Endodermal cell (in vitro differentiated cells): ENCODE measurements around the gene DCLK1. TPM values are rescaled to one million over a fixed set of nuclear protein-coding genes. Genes with fewer than 3 reads are reported as not detected.

ENCODE experiments used
- DNase-seq: peaks from one replicate; pipeline ENCODE4 v3.0.0-alpha.2; 2017
- H3K27ac ChIP-seq: 2 replicates; pipeline ENCODE4 v1.5.1; 2013; ENCODE audit warnings: mild to moderate bottlenecking, low read depth, low read length, moderate library complexity
- H3K27me3 ChIP-seq: 2 replicates; pipeline ENCODE4 v1.6.1; 2013; ENCODE audit warnings: mild to moderate bottlenecking, low read length, moderate library complexity; ENCODE audit not compliant: insufficient read depth, control insufficient read depth, poor library complexity, severe bottlenecking
- H3K36me3 ChIP-seq: 2 replicates; pipeline ENCODE4 v1.7.0; 2013; ENCODE audit warnings: mild to moderate bottlenecking, low read length, moderate library complexity; ENCODE audit not compliant: control insufficient read depth, insufficient read depth
- H3K4me1 ChIP-seq: one replicate; pipeline ENCODE4 v1.7.0; 2013; ENCODE audit warnings: low read length; ENCODE audit not compliant: control insufficient read depth, insufficient read depth
- H3K4me3 ChIP-seq: 2 replicates; pipeline ENCODE4 v1.5.1; 2013; ENCODE audit warnings: mild to moderate bottlenecking, low read length, moderate library complexity
- H3K9ac ChIP-seq: 2 replicates; pipeline ENCODE4 v1.6.1; 2013; ENCODE audit warnings: mild to moderate bottlenecking, low read length, moderate library complexity; ENCODE audit not compliant: poor library complexity, severe bottlenecking; ENCODE audit errors: extremely low read depth
- H3K9me3 ChIP-seq: 2 replicates; pipeline ENCODE4 v1.6.1; 2013; ENCODE audit warnings: mild to moderate bottlenecking, low read length, moderate library complexity; ENCODE audit not compliant: control insufficient read depth
- H3K27ac Mint-ChIP-seq: 2 replicates; pipeline ENCODE4 v1.8.0; 2020; ENCODE audit warnings: mixed read lengths
- H3K27me3 Mint-ChIP-seq: 2 replicates; pipeline ENCODE4 v1.8.0; 2021; ENCODE audit warnings: mild to moderate bottlenecking, mixed read lengths; ENCODE audit not compliant: insufficient read depth
- H3K36me3 Mint-ChIP-seq: 2 replicates; pipeline ENCODE4 v1.8.0; 2020; ENCODE audit warnings: low read depth, mixed read lengths
- H3K4me1 Mint-ChIP-seq: 2 replicates; pipeline ENCODE4 v1.8.0; 2020; ENCODE audit warnings: mixed read lengths
- H3K4me3 Mint-ChIP-seq: 2 replicates; pipeline ENCODE4 v1.8.0; 2020; ENCODE audit warnings: mild to moderate bottlenecking, moderate library complexity, mixed read lengths
- H3K9me3 Mint-ChIP-seq: 2 replicates; pipeline ENCODE4 v1.8.0; 2020; ENCODE audit warnings: mild to moderate bottlenecking, mixed read lengths
- CTCF ChIP-seq: fragments of 200-600 bp; sonication (generic); conservative IDR thresholded peaks from 2 replicates; pipeline ENCODE4 v1.5.0; 2021; ENCODE audit warnings: antibody characterized with exemption, mild to moderate bottlenecking
- WGBS, 2 experiments: methylation state at CpG; one replicate each; pipeline versions ENCODE4 v1.1.5 to v1.1.7; 2013; ENCODE audit warnings: missing lambda C conversion rate in 2 of 2, mixed read lengths in 1 of 2; ENCODE audit not compliant: insufficient coverage in 1 of 2, insufficient read length in 1 of 2; 5-methylcytosine and 5-hydroxymethylcytosine counted together
- total RNA-seq, 2 donors: library from RNA; stranded (reverse); fragmentation: NEBNext Ultra II Directional in 1 of 2; extraction: Animal tissue kit (Norgen Biotek cat#: 25700) in 1 of 2; gene quantifications; 2 replicates in 1 of 2; 3 replicates in 1 of 2; pipeline ENCODE4 v1.2.1, GENCODE V29; 2021

Gene DCLK1
- total RNA-seq, 2 donors from 2014 or later, result 3.0 to 32.8 TPM

- Histone ChIP-seq H3K9me3 (peaks cover 23% of the 10 kb centered on the region), H3K4me3 (no peak overlapping the region), H3K9ac (no peak overlapping the region), H3K36me3 (no peaks in the 10 kb centered on the region), H3K27ac (no peak overlapping the region), H3K4me1 (no peaks in the 10 kb centered on the region), H3K27me3 (no peaks in the 10 kb centered on the region)
- WGBS, 2 experiments, result 44 to 50% methylated on average over 2 of the region's 2 CpGs
- H3K9me3 Mint-ChIP-seq, result peaks cover 22% of the 10 kb centered on the region
- H3K4me3 Mint-ChIP-seq, result no peak overlapping the region
- DNase-seq, result no peak
- H3K27ac Mint-ChIP-seq, result no peak overlapping the region
- peaks cover 3% of the 10 kb centered on the region for H3K36me3 Mint-ChIP-seq
- no peak for TF ChIP-seq CTCF
- H3K27me3 Mint-ChIP-seq, result no peaks in the 10 kb centered on the region
- peaks cover 13% of the 10 kb centered on the region for H3K4me1 Mint-ChIP-seq
These were observed 394.3 kb downstream of the DCLK1 start for GRCh38 chr13:35736876-35737275.

GRCh38 chr13:35733827-35734226 lies 397.4 kb downstream of the DCLK1 start:
- no peak overlapping the region for H3K4me3 Mint-ChIP-seq
- no peak for TF ChIP-seq CTCF
- H3K36me3 Mint-ChIP-seq, result no peaks in the 10 kb centered on the region
- WGBS, 2 experiments, result 94 to 97% methylated on average over 3 to 4 of the region's 4 CpGs
- H3K4me3 ChIP-seq, result no peak overlapping the region
- no peak for DNase-seq
- H3K27me3 Mint-ChIP-seq, result no peaks in the 10 kb centered on the region
- no peak overlapping the region for H3K27ac Mint-ChIP-seq
- peaks cover 8% of the 10 kb centered on the region for H3K4me1 Mint-ChIP-seq
- H3K9me3 ChIP-seq, result no peaks in the 10 kb centered on the region
- no peaks in the 10 kb centered on the region for H3K27me3 ChIP-seq
- no peak overlapping the region for H3K27ac ChIP-seq
- H3K9me3 Mint-ChIP-seq, result peaks cover 2% of the 10 kb centered on the region
- H3K36me3 ChIP-seq, result no peaks in the 10 kb centered on the region
- no peak overlapping the region for H3K9ac ChIP-seq
- no peaks in the 10 kb centered on the region for H3K4me1 ChIP-seq

- Mint-ChIP-seq H3K9me3 (peaks cover 2% of the 10 kb centered on the region), H3K4me3 (no peak overlapping the region), H3K27ac (no peak overlapping the region), H3K4me1 (peaks cover 8% of the 10 kb centered on the region), H3K36me3 (no peaks in the 10 kb centered on the region), H3K27me3 (no peaks in the 10 kb centered on the region)
- Histone ChIP-seq H3K4me3 (no peak overlapping the region), H3K4me1 (no peaks in the 10 kb centered on the region), H3K9ac (no peak overlapping the region), H3K27ac (no peak overlapping the region), H3K27me3 (no peaks in the 10 kb centered on the region), H3K9me3 (no peaks in the 10 kb centered on the region), H3K36me3 (no peaks in the 10 kb centered on the region)
- WGBS, 2 experiments, result 81 to 89% methylated on average over 4 of the region's 4 CpGs
- no peak for DNase-seq
- no peak for TF ChIP-seq CTCF
These were observed 398.6 kb downstream of the DCLK1 start for GRCh38 chr13:35732565-35732964.
